ENCODE results near the gene SENP2. TPM values are rescaled to one million over a fixed set of nuclear protein-coding genes. Genes with fewer than 3 reads are reported as not detected.

The SENP2 gene
- total RNA-seq, 2 experiments from 2014 or later: 61.1 to 61.2 TPM

DNA sequence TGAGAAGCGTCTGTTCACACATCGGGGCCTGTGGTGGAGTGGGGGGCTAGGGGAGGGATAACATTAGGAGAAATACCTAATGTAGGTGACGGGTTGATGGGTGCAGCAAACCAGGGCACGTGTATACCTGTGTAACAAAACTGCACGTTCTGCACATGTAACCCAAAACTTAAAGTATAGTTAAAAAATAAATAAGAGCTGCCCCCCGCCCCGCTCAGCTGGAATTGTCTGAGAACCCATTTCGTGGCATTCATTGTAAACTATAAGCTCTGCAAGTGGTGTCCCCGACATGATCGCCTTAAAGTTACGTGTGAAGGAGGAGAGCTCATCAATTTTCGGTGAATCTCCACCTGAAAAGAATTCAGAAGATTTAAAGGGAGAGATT, 26.4 kb upstream of the SENP2 start:
- Mint-ChIP-seq H3K36me3 (ENCODE audit: low read depth) (no peaks in the 10 kb centered on the region), H3K27ac (no peak overlapping the region), H3K4me1 (ENCODE audit: low read depth) (peaks cover 22% of the 10 kb centered on the region), H3K4me3 (no peak overlapping the region), H3K27me3 (peaks cover 6% of the 10 kb centered on the region), H3K9me3 (no peaks in the 10 kb centered on the region)
- TF ChIP-seq, protein P1, sequence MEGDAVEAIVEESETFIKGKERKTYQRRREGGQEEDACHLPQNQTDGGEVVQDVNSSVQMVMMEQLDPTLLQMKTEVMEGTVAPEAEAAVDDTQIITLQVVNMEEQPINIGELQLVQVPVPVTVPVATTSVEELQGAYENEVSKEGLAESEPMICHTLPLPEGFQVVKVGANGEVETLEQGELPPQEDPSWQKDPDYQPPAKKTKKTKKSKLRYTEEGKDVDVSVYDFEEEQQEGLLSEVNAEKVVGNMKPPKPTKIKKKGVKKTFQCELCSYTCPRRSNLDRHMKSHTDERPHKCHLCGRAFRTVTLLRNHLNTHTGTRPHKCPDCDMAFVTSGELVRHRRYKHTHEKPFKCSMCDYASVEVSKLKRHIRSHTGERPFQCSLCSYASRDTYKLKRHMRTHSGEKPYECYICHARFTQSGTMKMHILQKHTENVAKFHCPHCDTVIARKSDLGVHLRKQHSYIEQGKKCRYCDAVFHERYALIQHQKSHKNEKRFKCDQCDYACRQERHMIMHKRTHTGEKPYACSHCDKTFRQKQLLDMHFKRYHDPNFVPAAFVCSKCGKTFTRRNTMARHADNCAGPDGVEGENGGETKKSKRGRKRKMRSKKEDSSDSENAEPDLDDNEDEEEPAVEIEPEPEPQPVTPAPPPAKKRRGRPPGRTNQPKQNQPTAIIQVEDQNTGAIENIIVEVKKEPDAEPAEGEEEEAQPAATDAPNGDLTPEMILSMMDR (IDR thresholded peaks at IDR 0.05): no peak
- DNase-seq: no peak
- Histone ChIP-seq H3K36me3 (ENCODE audit: insufficient read depth, low read length) (no peaks in the 10 kb centered on the region), H3K27ac (ENCODE audit: low read depth in 1 of 2, low read length in 2 of 2) (no peak overlapping the region), H3K27me3 (ENCODE audit: control insufficient read depth in 1 of 2, insufficient read depth in 2 of 2, low read length in 2 of 2) (peaks cover 0 to 6% of the 10 kb centered on the region in 2 experiments), H3K9me3 (ENCODE audit: control insufficient read depth in 1 of 2, insufficient read depth in 1 of 2, low read length in 2 of 2) (no peaks in the 10 kb centered on the region), H3K4me1 (ENCODE audit: insufficient read depth, low read length) (peaks cover 16% of the 10 kb centered on the region), H3K4me3 (ENCODE audit: low read length) (no peak overlapping the region)
- ChIA-PET CTCF (interaction anchor here (1.5 kb wide), 1 partner anchor 27 kb away, joined by 9 read pairs; the partner anchor contains the start of gene SENP2), POLR2A (interaction anchor here (0.7 to 2.3 kb wide), 2 partner anchors 26 to 39 kb away, joined by 3 to 15 read pairs; partner anchors contain the start of gene SENP2)
- intact Hi-C loops (cut with DNase I, micrococcal nuclease): loop anchor here in 1 of 2 experiments (5.0 kb wide), 1 partner anchor 207 kb away; no protein-coding TSS in a partner anchor
- ATAC-seq (ENCODE audit: poor library complexity): no peak

DNA sequence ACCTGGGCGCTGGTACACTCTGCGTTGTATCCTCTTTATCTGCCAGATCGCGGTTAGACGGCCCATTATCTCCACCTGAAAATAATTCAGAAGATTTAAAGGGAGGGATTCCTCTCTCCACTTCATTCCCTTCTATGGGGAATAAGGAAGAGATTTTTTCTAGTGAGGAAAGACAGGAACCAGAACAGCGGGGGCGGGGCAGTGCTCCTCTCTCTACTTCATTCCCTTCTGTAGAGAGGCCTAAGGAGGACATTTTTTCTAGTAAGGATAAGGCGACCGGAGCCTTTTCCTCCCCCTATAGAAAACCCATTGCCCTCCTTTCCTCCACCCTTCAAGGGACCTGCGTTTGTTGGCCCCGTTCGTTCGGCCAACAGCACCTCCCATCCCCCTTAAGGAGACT, 25.4 kb upstream of the SENP2 start:
- ChIA-PET POLR2A (interaction anchor here (1.3 to 2.0 kb wide), 2 partner anchors 15 to 25 kb away, joined by 3 to 4 read pairs; no protein-coding TSS in a partner anchor), CTCF (no interaction called here)
- Mint-ChIP-seq H3K36me3 (ENCODE audit: low read depth) (no peaks in the 10 kb centered on the region), H3K27ac (no peak overlapping the region), H3K9me3 (no peaks in the 10 kb centered on the region), H3K4me1 (ENCODE audit: low read depth) (peaks cover 22% of the 10 kb centered on the region), H3K4me3 (no peak overlapping the region), H3K27me3 (peaks cover 6% of the 10 kb centered on the region)
- H3K27ac ChIP-seq (ENCODE audit: low read depth in 1 of 2, low read length in 2 of 2): no peak overlapping the region
- no peaks in the 10 kb centered on the region for H3K36me3 ChIP-seq (ENCODE audit: insufficient read depth, low read length)
- no peak for ATAC-seq (ENCODE audit: poor library complexity)
- TF ChIP-seq, protein P1 (IDR thresholded peaks at IDR 0.05): no peak
- DNase-seq: no peak
- intact Hi-C loops (cut with DNase I, micrococcal nuclease): no loop called here
- peaks cover 16% of the 10 kb centered on the region for H3K4me1 ChIP-seq (ENCODE audit: insufficient read depth, low read length)
- H3K27me3 ChIP-seq (ENCODE audit: control insufficient read depth in 1 of 2, insufficient read depth in 2 of 2, low read length in 2 of 2): peaks cover 0 to 6% of the 10 kb centered on the region in 2 experiments
- no peak overlapping the region for H3K4me3 ChIP-seq (ENCODE audit: low read length)
- H3K9me3 ChIP-seq (ENCODE audit: control insufficient read depth in 1 of 2, insufficient read depth in 1 of 2, low read length in 2 of 2): no peaks in the 10 kb centered on the region

DNA sequence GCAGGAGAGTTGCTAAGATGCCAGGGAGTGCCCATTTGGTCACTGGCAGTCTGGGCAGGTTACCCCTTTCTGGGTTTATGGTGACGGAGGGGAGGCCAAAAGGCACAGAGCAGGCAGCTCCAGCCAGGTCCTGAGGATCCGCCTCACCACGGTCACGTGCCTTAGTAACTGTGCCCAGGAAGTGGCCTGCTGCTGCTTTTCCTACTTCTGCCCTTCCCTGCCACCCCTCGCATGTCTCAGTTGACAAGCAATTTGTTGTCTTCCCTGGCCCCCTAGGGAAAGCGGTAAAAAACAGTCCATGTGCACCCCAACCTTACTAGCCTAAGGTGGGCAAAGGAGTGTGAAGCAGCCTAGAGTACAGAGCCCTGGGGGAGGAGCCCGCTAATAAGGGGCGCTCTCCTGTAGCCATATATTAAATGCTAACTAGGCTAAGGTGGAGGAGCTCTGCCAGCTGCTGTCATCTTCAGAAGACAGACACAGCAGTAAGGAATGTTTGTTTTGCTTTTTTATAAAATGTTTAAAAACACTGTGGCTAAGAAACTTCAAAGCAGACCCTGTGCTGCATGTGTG, 24.6 kb upstream of the SENP2 start:
- Histone ChIP-seq H3K9me3 (ENCODE audit: control insufficient read depth in 1 of 2, insufficient read depth in 1 of 2, low read length in 2 of 2) (no peaks in the 10 kb centered on the region), H3K27me3 (ENCODE audit: control insufficient read depth in 1 of 2, insufficient read depth in 2 of 2, low read length in 2 of 2) (peaks cover 0 to 6% of the 10 kb centered on the region in 2 experiments), H3K4me1 (ENCODE audit: insufficient read depth, low read length) (peaks cover 16% of the 10 kb centered on the region), H3K36me3 (ENCODE audit: insufficient read depth, low read length) (no peaks in the 10 kb centered on the region), H3K27ac (ENCODE audit: low read depth in 1 of 2, low read length in 2 of 2) (peak overlapping the region in 1 of 2 donors; percentile 21), H3K4me3 (ENCODE audit: low read length) (no peak overlapping the region)
- intact Hi-C loops (cut with DNase I, micrococcal nuclease): no loop called here
- Mint-ChIP-seq H3K4me3 (peak overlapping the region; percentile 4), H3K36me3 (ENCODE audit: low read depth) (no peaks in the 10 kb centered on the region), H3K27me3 (peaks cover 6% of the 10 kb centered on the region), H3K27ac (peak overlapping the region; percentile 66), H3K4me1 (ENCODE audit: low read depth) (peaks cover 22% of the 10 kb centered on the region), H3K9me3 (no peaks in the 10 kb centered on the region)
- CTCF ChIA-PET: no interaction called here
- DNase-seq (peak in 1 of 14 experiments; percentile 31), ATAC-seq (ENCODE audit: poor library complexity) (peak; percentile 14)
- TF ChIP-seq, protein P1 (IDR thresholded peaks at IDR 0.05): no peak
- POLR2A ChIA-PET: interaction anchor here (1.3 to 2.0 kb wide), 2 partner anchors 14 to 24 kb away, joined by 3 to 4 read pairs; no protein-coding TSS in a partner anchor
